HG02884 (cell line): ENCODE data around the gene TSC22D4.
A peak's percentile ranks its signal among the peaks of the same experiment; 100 is the strongest.
"Not testable (repeated sequence)": the region's sequence is repeated elsewhere in the genome, so short reads cannot be mapped to it uniquely, and the experiment has no call there.

Source experiments
- ATAC-seq: cut with Tn5 transposase; IDR thresholded peaks from one replicate; pipeline ENCODE4 v1.9.1; 2021; ENCODE audit warnings: mild to moderate bottlenecking, moderate library complexity; ENCODE audit not compliant: unreplicated experiment

TSC22D4 gene

GRCh38 chr7:100447363-100447762 lies 31.7 kb downstream of the TSC22D4 start:
- not testable (repeated sequence) for ATAC-seq

GRCh38 chr7:100446040-100446439 lies 33.0 kb downstream of the TSC22D4 start:
- ATAC-seq, result no peak

GRCh38 chr7:100444311-100445278 lies 34.4 kb downstream of the TSC22D4 start:
- ATAC-seq, result no peak

GRCh38 chr7:100443096-100443840 lies 35.7 kb downstream of the TSC22D4 start:
- no peak for ATAC-seq

GRCh38 chr7:100441641-100442535 lies 37.1 kb downstream of the TSC22D4 start:
- no peak for ATAC-seq

GRCh38 chr7:100439244-100439643 lies 39.8 kb downstream of the TSC22D4 start:
- not testable (repeated sequence) for ATAC-seq

GRCh38 chr7:100438731-100439130 lies 40.3 kb downstream of the TSC22D4 start:
- ATAC-seq, result not testable (repeated sequence)

GRCh38 chr7:100438172-100438571 lies 40.8 kb downstream of the TSC22D4 start:
- ATAC-seq, result no peak

GRCh38 chr7:100437150-100438100 lies 41.6 kb downstream of the TSC22D4 start:
- ATAC-seq, result no peak

- ATAC-seq, result peak; percentile 23
These were observed 43.4 kb downstream of the TSC22D4 start for GRCh38 chr7:100435401-100436304.

GRCh38 chr7:100434297-100435144 lies 44.5 kb downstream of the TSC22D4 start:
- ATAC-seq, result no peak

- no peak for ATAC-seq
These were observed 45.3 kb downstream of the TSC22D4 start for GRCh38 chr7:100433592-100434296.

- no peak for ATAC-seq
These were observed 45.8 kb downstream of the TSC22D4 start for GRCh38 chr7:100433276-100433591.

- ATAC-seq, result no peak
These were observed 46.3 kb downstream of the TSC22D4 start for GRCh38 chr7:100432621-100433275.

GRCh38 chr7:100432053-100432452 lies 47.0 kb downstream of the TSC22D4 start:
- no peak for ATAC-seq

- no peak for ATAC-seq
These were observed 47.7 kb downstream of the TSC22D4 start for GRCh38 chr7:100431286-100431735.
